GM12878 (cell line): ENCODE data around the gene SARS1. TPM values are rescaled to one million over a fixed set of nuclear protein-coding genes. Genes with fewer than 3 reads are reported as not detected.

Experiments
- BCL11A ChIP-seq: IDR thresholded peaks from 2 replicates; pipeline ENCODE4 v1.6.1; 2011; ENCODE audit warnings: low read depth, low read length
- CREB1 ChIP-seq: IDR thresholded peaks from 2 replicates; pipeline ENCODE4 v1.6.1; 2012; ENCODE audit warnings: low read depth, mild to moderate bottlenecking, inconsistent platforms
- DPF2 ChIP-seq: fragments of 450-650 bp; IDR thresholded peaks from 2 replicates; pipeline ENCODE4 v1.6.1; 2017; ENCODE audit warnings: mild to moderate bottlenecking
- EP300 ChIP-seq, 2 experiments: fragments of 150-350 bp in 1 of 2; IDR thresholded peaks; 2 replicates each; pipeline ENCODE4 v1.6.1; 2011 to 2012; ENCODE audit warnings: low read depth in 2 of 2, low read length in 2 of 2, borderline replicate concordance in 1 of 2, improper control_type of control experiment in 1 of 2, inconsistent platforms in 1 of 2; ENCODE audit not compliant: control insufficient read depth in 1 of 2
- ETV6 ChIP-seq, 2 experiments: fragments of 450-650 bp in 1 of 2; IDR thresholded peaks in 1 of 2; conservative IDR thresholded peaks in 1 of 2; 2 replicates each; pipeline ENCODE4 v1.6.1; 2014; ENCODE audit warnings: antibody characterized with exemption in 1 of 2, borderline replicate concordance in 1 of 2, low read depth in 1 of 2, mild to moderate bottlenecking in 1 of 2, moderate library complexity in 1 of 2
- FOXK2 ChIP-seq: fragments of 450-650 bp; IDR thresholded peaks from 2 replicates; pipeline ENCODE4 v1.6.1; 2017; ENCODE audit warnings: mild to moderate bottlenecking, moderate library complexity
- NFYB ChIP-seq: IDR thresholded peaks from 2 replicates; pipeline ENCODE4 v1.6.1; 2011; ENCODE audit warnings: low read depth, mild to moderate bottlenecking, low read length, improper control_type of control experiment, moderate library complexity; ENCODE audit not compliant: insufficient read depth
- polyA plus RNA-seq, 11 experiments: library from polyadenylated mRNA; depleted of rRNA in 4 of 11; unstranded in 6 of 11; stranded (reverse) in 5 of 11; fragments of >200 nt; fragmentation: Nextera tagmentation in 4 of 11; fragmentation: Illumina TruSeq in 1 of 11; extraction: Ambion mirVana in 4 of 11; extraction: Trizol in 1 of 11; gene quantifications; 1 replicate in 1 of 11; 2 replicates in 10 of 11; pipeline versions ENCODE4 v1.2.1 to v1.2.3, GENCODE V29; 2011 to 2016; ENCODE audit warnings: inconsistent platforms in 2 of 11, missing spikeins in 2 of 11, low read depth in 1 of 11
- total RNA-seq, 4 experiments: library from RNA; depleted of rRNA in 3 of 4; stranded (reverse); fragments of >200 nt in 3 of 4; fragmentation: Illumina TruSeq in 1 of 4; extraction: Trizol in 1 of 4; gene quantifications; 2 replicates each; pipeline versions ENCODE4 v1.2.1 to v1.2.3, GENCODE V29; 2013 to 2021
- TF ChIP-seq, protein P1 (sequence below): fragments of 450-650 bp; IDR thresholded peaks from 2 replicates; pipeline ENCODE4 v1.6.1; 2017; ENCODE audit warnings: antibody characterized with exemption, mild to moderate bottlenecking, moderate library complexity
- TF ChIP-seq, protein P2 (sequence below): IDR thresholded peaks from 2 replicates; pipeline ENCODE4 v1.6.1; 2012; ENCODE audit warnings: low read length, inconsistent platforms
- TF ChIP-seq, protein P3 (sequence below): fragments of 450-650 bp; IDR thresholded peaks from 2 replicates; pipeline ENCODE4 v1.6.1; 2017; ENCODE audit warnings: low read depth, mild to moderate bottlenecking, moderate library complexity
- TF ChIP-seq, protein P4 (sequence below): IDR thresholded peaks from 2 replicates; pipeline ENCODE4 v1.6.1; 2012; ENCODE audit warnings: improper control_type of control experiment, low read depth, low read length; ENCODE audit not compliant: insufficient replicate concordance
- TF ChIP-seq, protein P5 (sequence below): IDR thresholded peaks from 2 replicates; pipeline ENCODE4 v1.6.1; 2011; ENCODE audit warnings: borderline replicate concordance, low read depth, mild to moderate bottlenecking, moderate library complexity, low read length; ENCODE audit not compliant: insufficient read depth, poor library complexity, severe bottlenecking

SARS1 gene
- total and polyA plus RNA-seq, 10 of the 15 experiments (the other 5 are each of a cell fraction or from before 2014, with no cell fraction given) = 103 to 202 (median 138) TPM

DNA sequence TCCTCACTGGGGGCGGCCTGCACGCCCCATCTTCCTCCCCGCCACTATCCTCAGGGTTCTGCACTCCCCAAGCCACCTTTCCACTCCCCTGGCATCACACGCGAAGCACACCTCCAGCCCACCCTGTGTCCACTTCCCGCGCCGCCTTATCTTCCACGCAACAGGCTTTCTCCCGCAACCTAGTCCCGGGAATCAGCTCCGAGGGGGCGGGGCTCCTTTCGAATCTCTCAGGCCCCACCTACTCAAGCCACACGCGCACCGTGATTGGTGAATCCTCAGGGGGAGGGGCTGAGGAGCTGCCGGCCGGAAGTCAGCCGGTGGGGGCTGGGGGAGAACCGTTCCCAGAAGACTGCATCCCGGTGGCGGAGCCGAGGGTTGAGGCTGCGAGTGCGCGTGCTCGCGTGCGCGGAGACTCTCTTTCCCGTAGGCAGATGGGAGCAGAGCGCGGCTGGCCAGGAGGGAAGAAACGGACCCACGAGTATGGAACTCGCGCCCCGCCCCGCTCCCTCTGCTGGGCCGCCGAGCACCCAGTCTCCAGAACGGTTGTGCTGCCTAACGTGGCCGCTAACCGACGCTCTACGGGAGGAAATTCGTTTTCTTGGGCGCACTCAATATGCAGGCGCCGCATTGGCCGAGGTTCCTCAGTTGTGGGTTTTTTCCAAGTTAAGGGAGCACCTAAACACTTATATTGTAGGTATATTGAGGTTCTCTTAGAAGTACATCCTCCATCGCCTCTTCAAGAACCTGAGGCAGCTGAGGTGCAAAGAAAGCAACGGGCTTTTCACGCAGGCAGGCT is 69.4 kb downstream of the SARS1 start, which contains the start of gene PSRC1 (continued):
- TF ChIP-seq, protein P1, sequence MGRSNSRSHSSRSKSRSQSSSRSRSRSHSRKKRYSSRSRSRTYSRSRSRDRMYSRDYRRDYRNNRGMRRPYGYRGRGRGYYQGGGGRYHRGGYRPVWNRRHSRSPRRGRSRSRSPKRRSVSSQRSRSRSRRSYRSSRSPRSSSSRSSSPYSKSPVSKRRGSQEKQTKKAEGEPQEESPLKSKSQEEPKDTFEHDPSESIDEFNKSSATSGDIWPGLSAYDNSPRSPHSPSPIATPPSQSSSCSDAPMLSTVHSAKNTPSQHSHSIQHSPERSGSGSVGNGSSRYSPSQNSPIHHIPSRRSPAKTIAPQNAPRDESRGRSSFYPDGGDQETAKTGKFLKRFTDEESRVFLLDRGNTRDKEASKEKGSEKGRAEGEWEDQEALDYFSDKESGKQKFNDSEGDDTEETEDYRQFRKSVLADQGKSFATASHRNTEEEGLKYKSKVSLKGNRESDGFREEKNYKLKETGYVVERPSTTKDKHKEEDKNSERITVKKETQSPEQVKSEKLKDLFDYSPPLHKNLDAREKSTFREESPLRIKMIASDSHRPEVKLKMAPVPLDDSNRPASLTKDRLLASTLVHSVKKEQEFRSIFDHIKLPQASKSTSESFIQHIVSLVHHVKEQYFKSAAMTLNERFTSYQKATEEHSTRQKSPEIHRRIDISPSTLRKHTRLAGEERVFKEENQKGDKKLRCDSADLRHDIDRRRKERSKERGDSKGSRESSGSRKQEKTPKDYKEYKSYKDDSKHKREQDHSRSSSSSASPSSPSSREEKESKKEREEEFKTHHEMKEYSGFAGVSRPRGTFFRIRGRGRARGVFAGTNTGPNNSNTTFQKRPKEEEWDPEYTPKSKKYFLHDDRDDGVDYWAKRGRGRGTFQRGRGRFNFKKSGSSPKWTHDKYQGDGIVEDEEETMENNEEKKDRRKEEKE = no peak
- TF ChIP-seq CREB1 (0 out of 2 replicates have a peak, but pooled peaks have one; percentile 57), DPF2 (peak; percentile 57; the same call in 1 of the 2 replicates), ETV6 (conservative IDR thresholded peaks at IDR 0.05 in 1 of 2, IDR thresholded peaks at IDR 0.05 in 1 of 2; ENCODE audit: borderline replicate concordance in 1 of 2, low read depth in 1 of 2) (no peak), FOXK2 (no peak), NFYB (peak; percentile 42; the same call in 1 of the 2 replicates), EP300 (IDR thresholded peaks at IDR 0.05; ENCODE audit: borderline replicate concordance in 1 of 2, control insufficient read depth in 1 of 2, low read depth in 2 of 2, low read length in 2 of 2) (no peak), BCL11A (no peak)
- TF ChIP-seq, protein P2, sequence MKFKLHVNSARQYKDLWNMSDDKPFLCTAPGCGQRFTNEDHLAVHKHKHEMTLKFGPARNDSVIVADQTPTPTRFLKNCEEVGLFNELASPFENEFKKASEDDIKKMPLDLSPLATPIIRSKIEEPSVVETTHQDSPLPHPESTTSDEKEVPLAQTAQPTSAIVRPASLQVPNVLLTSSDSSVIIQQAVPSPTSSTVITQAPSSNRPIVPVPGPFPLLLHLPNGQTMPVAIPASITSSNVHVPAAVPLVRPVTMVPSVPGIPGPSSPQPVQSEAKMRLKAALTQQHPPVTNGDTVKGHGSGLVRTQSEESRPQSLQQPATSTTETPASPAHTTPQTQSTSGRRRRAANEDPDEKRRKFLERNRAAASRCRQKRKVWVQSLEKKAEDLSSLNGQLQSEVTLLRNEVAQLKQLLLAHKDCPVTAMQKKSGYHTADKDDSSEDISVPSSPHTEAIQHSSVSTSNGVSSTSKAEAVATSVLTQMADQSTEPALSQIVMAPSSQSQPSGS = no peak
- TF ChIP-seq, protein P3, sequence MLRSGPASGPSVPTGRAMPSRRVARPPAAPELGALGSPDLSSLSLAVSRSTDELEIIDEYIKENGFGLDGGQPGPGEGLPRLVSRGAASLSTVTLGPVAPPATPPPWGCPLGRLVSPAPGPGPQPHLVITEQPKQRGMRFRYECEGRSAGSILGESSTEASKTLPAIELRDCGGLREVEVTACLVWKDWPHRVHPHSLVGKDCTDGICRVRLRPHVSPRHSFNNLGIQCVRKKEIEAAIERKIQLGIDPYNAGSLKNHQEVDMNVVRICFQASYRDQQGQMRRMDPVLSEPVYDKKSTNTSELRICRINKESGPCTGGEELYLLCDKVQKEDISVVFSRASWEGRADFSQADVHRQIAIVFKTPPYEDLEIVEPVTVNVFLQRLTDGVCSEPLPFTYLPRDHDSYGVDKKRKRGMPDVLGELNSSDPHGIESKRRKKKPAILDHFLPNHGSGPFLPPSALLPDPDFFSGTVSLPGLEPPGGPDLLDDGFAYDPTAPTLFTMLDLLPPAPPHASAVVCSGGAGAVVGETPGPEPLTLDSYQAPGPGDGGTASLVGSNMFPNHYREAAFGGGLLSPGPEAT = peak; percentile 71
- TF ChIP-seq, protein P4, sequence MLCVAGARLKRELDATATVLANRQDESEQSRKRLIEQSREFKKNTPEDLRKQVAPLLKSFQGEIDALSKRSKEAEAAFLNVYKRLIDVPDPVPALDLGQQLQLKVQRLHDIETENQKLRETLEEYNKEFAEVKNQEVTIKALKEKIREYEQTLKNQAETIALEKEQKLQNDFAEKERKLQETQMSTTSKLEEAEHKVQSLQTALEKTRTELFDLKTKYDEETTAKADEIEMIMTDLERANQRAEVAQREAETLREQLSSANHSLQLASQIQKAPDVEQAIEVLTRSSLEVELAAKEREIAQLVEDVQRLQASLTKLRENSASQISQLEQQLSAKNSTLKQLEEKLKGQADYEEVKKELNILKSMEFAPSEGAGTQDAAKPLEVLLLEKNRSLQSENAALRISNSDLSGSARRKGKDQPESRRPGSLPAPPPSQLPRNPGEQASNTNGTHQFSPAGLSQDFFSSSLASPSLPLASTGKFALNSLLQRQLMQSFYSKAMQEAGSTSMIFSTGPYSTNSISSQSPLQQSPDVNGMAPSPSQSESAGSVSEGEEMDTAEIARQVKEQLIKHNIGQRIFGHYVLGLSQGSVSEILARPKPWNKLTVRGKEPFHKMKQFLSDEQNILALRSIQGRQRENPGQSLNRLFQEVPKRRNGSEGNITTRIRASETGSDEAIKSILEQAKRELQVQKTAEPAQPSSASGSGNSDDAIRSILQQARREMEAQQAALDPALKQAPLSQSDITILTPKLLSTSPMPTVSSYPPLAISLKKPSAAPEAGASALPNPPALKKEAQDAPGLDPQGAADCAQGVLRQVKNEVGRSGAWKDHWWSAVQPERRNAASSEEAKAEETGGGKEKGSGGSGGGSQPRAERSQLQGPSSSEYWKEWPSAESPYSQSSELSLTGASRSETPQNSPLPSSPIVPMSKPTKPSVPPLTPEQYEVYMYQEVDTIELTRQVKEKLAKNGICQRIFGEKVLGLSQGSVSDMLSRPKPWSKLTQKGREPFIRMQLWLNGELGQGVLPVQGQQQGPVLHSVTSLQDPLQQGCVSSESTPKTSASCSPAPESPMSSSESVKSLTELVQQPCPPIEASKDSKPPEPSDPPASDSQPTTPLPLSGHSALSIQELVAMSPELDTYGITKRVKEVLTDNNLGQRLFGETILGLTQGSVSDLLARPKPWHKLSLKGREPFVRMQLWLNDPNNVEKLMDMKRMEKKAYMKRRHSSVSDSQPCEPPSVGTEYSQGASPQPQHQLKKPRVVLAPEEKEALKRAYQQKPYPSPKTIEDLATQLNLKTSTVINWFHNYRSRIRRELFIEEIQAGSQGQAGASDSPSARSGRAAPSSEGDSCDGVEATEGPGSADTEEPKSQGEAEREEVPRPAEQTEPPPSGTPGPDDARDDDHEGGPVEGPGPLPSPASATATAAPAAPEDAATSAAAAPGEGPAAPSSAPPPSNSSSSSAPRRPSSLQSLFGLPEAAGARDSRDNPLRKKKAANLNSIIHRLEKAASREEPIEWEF = no peak
- TF ChIP-seq, protein P5, sequence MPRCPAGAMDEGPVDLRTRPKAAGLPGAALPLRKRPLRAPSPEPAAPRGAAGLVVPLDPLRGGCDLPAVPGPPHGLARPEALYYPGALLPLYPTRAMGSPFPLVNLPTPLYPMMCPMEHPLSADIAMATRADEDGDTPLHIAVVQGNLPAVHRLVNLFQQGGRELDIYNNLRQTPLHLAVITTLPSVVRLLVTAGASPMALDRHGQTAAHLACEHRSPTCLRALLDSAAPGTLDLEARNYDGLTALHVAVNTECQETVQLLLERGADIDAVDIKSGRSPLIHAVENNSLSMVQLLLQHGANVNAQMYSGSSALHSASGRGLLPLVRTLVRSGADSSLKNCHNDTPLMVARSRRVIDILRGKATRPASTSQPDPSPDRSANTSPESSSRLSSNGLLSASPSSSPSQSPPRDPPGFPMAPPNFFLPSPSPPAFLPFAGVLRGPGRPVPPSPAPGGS = no peak
